GM11168 (cell line): ENCODE results near the gene RHCG.

Experiments
- in situ Hi-C: fragments of 300-500 bp; cut with MboI; formaldehyde crosslinking; loops from one replicate; pipeline ENCODE4 v1.12.0; 2022; ENCODE audit warnings: low sequenced_read_pairs; ENCODE audit not compliant: unreplicated experiment

Gene RHCG

GRCh38 chr15:89448825-89449224, 47.6 kb downstream of the RHCG start:
- in situ Hi-C loops = no loop called here

DNA sequence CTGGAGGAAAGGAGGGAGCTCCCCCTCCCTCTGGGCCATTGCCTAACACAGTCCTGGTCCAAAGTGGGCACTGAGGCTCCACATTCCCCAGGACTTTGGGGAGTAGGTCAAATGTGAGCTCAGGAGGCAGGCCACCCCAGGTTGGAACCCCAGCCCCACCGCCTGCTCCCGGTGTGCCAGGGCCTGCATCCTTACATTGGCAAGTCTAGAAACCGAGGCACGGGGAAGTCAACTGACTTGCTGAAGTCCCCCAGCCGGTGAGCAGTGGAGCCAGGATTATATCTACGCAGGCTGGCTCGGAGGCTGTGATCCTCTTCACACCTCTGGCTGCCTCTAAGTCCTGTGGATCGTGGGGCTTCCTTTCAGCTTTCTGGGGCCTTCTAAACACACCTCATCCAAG, 48.7 kb downstream of the RHCG start:
- in situ Hi-C loops = no loop called here

DNA sequence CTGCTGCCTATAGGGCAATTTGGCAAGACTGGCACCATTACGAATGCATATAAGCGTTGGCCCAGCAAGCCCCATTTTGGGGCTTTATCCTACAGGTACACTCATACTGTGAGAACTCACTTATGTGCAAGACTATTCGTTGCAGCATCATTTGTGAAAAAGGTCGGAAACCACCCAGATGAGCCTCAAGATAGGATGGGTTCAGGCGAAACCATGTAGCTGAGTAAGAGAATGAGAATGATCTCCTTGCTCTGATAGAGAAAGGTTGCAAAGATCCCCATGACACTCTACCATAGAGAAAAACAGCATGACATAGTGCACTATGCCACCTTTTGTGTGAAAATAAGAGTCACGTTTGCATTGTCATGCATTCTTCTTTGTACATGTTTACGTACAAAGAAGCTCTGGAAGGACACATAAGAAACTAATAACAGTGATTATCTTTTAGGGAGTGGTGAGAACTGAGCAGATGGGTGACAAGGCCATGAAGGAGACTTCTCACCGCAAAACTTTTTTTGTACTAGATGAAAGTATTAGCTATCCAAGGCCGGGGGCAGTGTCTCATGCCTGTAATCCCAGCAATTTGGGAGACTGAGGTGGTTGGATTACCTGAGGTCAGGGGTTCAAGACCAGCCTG, 50.0 kb downstream of the RHCG start:
- in situ Hi-C loops = no loop called here

DNA sequence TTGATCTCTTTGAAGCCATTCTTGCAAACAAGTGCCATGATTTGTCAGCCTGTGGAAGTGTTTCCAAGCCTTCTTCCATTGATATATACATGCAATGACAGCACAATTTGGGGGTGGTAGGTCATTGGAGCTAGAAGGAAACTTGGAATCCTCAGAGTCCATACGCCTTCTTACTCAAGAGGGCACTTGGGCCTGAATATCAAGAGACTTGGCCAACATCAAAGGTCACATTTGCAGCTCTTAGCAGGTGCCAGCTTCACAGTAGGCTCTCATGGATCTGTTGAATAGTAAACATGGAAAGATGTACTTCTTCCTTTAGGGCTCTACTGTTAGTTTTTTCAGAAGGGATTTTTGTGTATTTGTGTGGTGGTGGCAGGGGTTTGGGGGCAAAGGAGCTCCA, 50.9 kb downstream of the RHCG start:
- in situ Hi-C loops = no loop called here

DNA sequence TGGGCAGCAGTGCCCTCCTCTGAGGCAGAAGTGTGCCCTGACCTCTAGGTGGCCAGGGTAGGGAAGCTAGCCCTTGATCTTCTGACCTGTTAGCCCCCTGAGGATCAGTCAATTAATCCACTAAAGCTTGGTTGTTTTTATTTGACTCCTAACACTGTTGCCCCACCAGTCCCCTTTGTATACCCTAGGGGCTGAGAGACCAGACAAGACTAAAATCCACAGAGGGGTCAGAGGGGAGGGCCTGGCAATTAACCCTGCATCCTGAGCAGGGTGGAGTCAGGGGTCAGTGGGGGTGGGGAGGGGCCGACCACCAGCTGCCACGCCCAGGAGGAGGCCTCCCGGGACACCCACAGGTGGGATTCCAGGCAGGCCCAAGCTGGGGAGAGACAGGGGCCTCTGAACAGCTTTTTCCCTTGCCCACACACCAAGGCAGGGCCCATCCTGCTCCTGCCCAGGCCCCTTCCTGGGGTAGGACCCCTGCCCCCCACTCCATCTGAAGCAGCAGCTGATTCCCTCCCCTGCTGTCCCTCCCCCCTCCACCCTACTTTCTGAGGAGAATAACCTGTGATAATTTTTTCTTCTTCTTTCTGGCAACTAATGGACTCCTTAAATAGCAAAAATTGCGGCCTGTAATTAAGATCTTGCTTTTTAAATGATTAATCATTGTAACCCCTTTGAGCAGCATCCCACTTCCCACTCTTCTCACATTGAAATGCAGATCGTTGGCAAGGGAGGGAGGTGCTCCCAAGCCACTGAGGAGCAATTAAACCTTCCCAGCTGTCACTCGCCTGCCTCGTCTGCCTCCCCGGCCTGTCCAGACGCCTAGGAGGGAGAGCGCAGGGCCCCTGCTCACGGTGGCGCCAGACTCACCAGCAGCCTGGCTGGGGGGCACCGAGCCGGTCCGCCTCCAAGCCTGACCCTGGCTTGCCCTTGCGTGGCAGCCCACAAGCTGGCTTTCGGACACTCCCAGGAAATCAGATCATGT, 51.9 kb downstream of the RHCG start:
- in situ Hi-C loops = no loop called here

DNA sequence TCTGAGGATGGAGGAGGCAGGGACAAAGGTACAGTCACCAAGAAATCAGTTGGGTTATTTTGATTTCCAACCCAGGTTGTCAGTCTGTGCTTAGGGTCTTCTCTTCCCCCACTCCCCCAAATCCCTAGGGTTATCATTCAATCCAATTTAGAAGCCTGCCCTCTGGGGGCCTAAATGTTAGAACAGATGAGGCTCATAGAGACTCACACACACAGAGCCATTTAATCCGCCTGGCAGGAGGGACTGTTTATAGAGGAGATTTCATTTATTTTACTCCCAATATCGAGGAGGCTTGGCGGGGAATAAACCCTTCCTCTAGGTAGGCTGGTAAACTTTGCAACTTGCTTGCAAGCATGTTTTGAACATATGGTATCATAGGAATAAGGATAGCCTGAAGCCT, 52.8 kb downstream of the RHCG start:
- in situ Hi-C loops = no loop called here

DNA sequence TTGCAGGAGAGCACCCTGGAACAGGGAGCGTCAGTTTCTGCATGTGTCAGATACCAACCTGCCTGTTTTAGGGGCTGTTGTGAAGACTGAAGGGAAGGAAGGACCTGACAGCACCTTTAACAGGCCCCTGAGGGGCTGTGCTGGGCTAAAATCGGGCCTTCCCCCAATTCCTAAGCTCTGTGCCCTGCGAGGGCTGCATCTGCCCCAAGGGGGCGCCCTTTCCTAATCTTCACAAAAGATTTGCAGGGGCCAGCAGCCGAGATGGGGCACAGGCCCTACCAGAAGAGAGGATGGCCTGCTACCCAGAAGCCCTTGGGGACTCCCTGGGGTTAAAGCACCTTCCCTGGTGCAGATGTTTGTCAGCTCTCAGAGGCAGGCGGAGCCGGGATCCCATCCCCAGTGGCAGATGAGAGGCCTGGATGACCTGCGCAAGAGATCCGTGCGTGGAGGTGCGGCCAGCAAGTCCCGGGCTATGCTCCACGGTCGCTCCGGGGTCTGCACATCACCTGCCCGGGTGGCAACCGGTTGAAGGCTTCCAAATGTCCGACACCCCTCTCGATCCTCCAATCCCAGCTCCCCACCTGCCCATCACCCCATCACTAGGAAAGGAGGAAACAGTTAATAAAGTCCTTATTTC, 53.6 kb downstream of the RHCG start:
- in situ Hi-C loops = no loop called here

DNA sequence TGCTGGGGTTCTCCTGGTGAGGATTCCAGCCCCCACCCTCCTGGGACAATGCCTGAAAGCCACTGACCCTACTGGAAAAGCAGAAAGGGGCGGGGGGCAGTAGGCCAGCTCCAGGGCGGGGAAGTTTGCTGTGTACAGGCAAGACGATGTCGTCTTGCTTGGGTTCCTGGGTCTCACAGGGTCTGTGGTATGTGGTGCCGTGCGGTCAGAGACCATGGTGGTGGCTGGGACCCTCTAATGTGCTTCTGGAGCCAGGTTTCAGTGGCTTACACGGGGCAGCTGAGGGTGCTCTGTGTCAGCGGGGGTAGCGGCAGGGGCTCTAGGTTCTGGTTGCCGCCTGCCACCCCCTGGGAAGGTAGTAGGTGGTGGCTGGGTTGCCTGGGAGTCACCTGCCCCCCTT, 54.2 kb downstream of the RHCG start:
- in situ Hi-C loops = no loop called here

- in situ Hi-C loops = no loop called here
These were observed 55.0 kb downstream of the RHCG start for GRCh38 chr15:89441295-89441812.

GRCh38 chr15:89439764-89440163, 56.6 kb downstream of the RHCG start:
- in situ Hi-C loops = no loop called here

DNA sequence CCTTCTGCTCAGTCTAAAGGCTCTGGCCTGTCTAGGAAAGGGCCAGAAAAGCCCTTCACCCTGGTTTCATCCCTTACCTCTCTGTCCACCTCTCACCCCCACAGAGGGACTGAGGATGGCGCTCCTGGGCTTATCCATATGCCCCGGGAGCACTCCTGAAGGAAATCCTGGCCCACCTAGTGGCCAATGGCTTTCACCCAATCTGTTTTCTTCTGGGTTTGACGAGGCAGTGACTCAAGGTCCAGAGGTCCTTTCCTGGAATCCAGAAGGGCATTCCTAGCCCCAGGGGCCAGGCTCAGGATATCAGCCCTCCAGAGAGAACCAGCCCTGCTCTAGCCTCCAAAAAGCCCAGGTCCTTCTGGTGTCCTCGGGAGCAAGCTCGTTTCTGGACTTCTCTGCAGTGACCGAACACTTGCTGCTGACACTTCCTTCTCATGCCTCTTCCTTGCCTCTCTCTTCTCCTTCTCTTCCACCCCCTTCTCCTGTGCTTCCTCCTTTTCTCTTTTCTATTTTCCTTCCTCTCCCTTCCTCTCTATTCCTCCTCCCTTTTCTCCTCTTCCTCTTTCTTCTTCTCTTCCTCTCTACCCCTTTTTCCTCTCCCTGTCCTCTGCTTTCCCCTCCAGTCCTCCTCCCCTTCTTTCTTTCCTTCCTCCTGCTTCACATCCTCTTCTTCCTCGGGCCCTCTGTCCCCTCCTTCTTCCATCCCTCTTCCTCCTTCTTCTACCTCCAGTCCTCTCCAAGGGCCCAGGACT, 59.6 kb downstream of the RHCG start:
- in situ Hi-C loops = no loop called here

DNA sequence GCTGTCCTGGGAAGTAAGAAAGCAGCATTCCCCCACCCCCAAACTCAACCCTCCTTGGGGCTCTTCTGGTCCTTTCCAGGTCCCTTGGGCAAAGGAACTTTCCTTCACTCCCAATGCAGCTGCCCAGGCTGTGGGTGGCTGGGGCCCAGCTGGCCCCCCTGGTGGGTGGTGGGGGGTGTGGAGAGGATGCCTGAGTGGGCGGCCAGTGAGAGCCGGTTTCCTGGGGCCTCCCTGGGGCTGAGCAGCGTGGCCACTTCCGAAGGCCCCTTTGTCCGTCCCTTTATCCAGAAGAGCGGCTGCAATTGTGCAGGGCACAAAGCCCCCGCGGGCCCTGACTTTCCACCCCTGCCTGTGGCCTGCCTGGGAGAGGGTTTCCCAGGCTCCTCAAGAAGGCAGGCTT, 61.0 kb downstream of the RHCG start:
- in situ Hi-C loops = no loop called here

DNA sequence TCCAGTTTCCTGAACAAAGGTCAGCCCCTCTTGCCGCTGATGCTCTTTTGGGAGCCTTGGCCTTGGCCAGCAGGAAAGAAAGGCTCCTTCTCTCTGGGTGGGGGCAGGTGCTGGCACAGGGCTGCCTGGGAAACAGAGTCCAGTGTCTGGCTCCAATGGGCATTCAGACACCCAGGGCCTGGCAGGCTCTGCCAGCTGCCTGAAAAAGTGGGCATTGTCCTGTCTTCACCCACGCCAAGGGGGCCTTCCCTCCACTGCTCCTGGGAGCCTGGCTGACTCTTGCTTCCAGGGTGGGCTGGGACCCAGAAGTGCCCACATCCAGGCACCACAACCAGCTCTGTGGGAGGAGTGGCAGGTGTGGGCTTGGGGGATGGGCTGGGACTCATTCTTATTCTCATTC, 62.7 kb downstream of the RHCG start:
- in situ Hi-C loops = no loop called here

- in situ Hi-C loops = no loop called here
These were observed 65.6 kb downstream of the RHCG start for GRCh38 chr15:89430530-89431341.

DNA sequence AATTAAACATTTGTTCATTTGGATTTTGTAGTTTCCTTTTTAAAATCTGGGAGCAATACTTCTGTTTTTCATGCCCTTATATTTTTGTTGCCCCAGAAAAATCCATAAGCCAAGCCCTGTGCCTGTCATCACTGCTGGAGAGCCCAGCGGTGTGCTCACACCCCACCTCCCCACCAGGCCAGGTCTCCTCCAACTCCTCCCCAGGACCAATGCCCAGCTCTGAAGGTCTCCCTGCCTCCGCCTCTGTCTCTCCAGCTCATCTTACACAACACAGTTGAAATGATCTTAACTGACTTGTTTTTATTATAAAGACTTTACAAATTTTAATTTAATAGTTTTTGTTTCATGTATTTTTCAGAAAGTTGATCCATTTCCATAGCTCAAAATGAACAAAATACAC, 66.4 kb downstream of the RHCG start:
- in situ Hi-C loops = no loop called here

- in situ Hi-C loops = no loop called here
These were observed 67.4 kb downstream of the RHCG start for GRCh38 chr15:89429023-89429422.

DNA sequence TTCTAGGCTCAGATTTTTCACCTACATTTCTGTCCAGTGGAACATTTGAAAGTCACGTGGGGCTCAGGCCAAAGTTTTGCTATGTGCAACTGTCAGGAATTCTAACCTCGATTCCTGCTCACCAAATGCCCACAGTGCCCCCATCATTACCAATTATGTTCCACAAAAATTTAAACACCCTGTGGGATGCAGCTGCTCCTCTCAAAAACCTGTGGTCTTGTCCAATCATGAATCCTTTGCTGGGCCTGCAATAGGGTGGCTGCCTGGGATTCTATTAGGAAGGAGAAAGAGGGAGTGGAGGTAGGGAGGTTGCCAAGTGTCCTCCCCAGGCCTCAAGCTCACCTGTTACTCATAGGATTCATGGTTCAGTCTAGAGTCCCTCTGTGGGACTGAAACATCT, 68.1 kb downstream of the RHCG start:
- in situ Hi-C loops = no loop called here

GRCh38 chr15:89426500-89426899, 69.9 kb downstream of the RHCG start:
- in situ Hi-C loops = no loop called here

GRCh38 chr15:89423981-89424380, 72.4 kb downstream of the RHCG start:
- in situ Hi-C loops = no loop called here
